CD4-positive, alpha-beta T cell (primary cell): ENCODE measurements around the gene SYT2. TPM values are rescaled to one million over a fixed set of nuclear protein-coding genes. Genes with fewer than 3 reads are reported as not detected.

ENCODE experiments used
- ATAC-seq: fragments of 200-7000 bp; cut with Tn5 transposase; one replicate; pipeline ENCODE4 v1.10.0; 2022; ENCODE audit warnings: mild to moderate bottlenecking; ENCODE audit not compliant: poor library complexity
- CTCF ChIA-PET: fragments of 350-600 bp; sonication (Branson Sonifier 250); formaldehyde crosslinking; loops from one replicate; lab custom pipeline; 2021; ENCODE audit warnings: antibody characterized with exemption, inconsistent platforms; lab: Charles Lee
- POLR2A ChIA-PET: fragments of 350-600 bp; sonication (Branson Sonifier 250); formaldehyde crosslinking; loops from one replicate; lab custom pipeline; 2021; ENCODE audit warnings: antibody characterized with exemption, inconsistent platforms; lab: Charles Lee
- DNase-seq, 14 experiments: peaks; one replicate each; pipeline ENCODE4 v3.0.0-alpha.2; 2013 to 2020; ENCODE audit warnings: mixed read lengths in 2 of 14
- H3K27ac ChIP-seq, 2 donors: one replicate each; pipeline versions ENCODE4 v1.5.1 to v1.7.0; 2013; ENCODE audit warnings: low read length in 2 of 2, low read depth in 1 of 2, mild to moderate bottlenecking in 1 of 2
- H3K27me3 ChIP-seq, 2 experiments: 1 replicate in 1 of 2; 2 replicates in 1 of 2; pipeline versions ENCODE4 v1.6.1 to v1.7.0; 2013; ENCODE audit warnings: low read length in 2 of 2, control low read depth in 1 of 2, mild to moderate bottlenecking in 1 of 2, moderate library complexity in 1 of 2; ENCODE audit not compliant: insufficient read depth in 2 of 2, control insufficient read depth in 1 of 2
- H3K36me3 ChIP-seq: one replicate; pipeline ENCODE4 v1.6.1; 2013; ENCODE audit warnings: low read length, control low read depth; ENCODE audit not compliant: insufficient read depth
- H3K4me1 ChIP-seq: one replicate; pipeline ENCODE4 v1.6.1; 2013; ENCODE audit warnings: low read length, control low read depth; ENCODE audit not compliant: insufficient read depth
- H3K4me3 ChIP-seq: one replicate; pipeline ENCODE4 v1.5.1; 2013; ENCODE audit warnings: mild to moderate bottlenecking, low read length, moderate library complexity
- H3K9me3 ChIP-seq, 2 experiments: 1 replicate in 1 of 2; 2 replicates in 1 of 2; pipeline versions ENCODE4 v1.6.1 to v1.7.0; 2013; ENCODE audit warnings: low read length in 2 of 2, mild to moderate bottlenecking in 2 of 2, control low read depth in 1 of 2, moderate library complexity in 1 of 2; ENCODE audit not compliant: control insufficient read depth in 1 of 2, insufficient read depth in 1 of 2
- H3K27ac Mint-ChIP-seq: one replicate; pipeline ENCODE4 v1.8.0; 2020; ENCODE audit warnings: mixed read lengths
- H3K27me3 Mint-ChIP-seq: one replicate; pipeline ENCODE4 v1.8.0; 2021; ENCODE audit warnings: mixed read lengths
- H3K36me3 Mint-ChIP-seq: one replicate; pipeline ENCODE4 v1.8.0; 2021; ENCODE audit warnings: low read depth, mixed read lengths
- H3K4me1 Mint-ChIP-seq: one replicate; pipeline ENCODE4 v1.8.0; 2021; ENCODE audit warnings: low read depth, mixed read lengths
- H3K4me3 Mint-ChIP-seq: one replicate; pipeline ENCODE4 v1.8.0; 2020; ENCODE audit warnings: mild to moderate bottlenecking, mixed read lengths
- H3K9me3 Mint-ChIP-seq: one replicate; pipeline ENCODE4 v1.8.0; 2020; ENCODE audit warnings: mixed read lengths
- intact Hi-C, 2 experiments: fragments of 100-400 bp; cut with DNase I in 1 of 2; cut with micrococcal nuclease in 1 of 2; formaldehyde crosslinking; loops; one replicate each; pipeline versions ENCODE4 v1.15.1 to v1.9.0; 2023 to 2025; cut with DNase I, micrococcal nuclease
- total RNA-seq, 174 experiments: library from RNA in 2 of 174; stranded (reverse) in 2 of 174; gene quantifications; one replicate each; pipeline ENCODE4 v1.2.3 and lab custom pipeline; 2021 to 2026
- TF ChIP-seq, protein P1 (sequence below): fragments of 200-600 bp; IDR thresholded peaks from one replicate; pipeline ENCODE4 v1.8.0; 2022; ENCODE audit warnings: antibody characterized with exemption, mild to moderate bottlenecking

The SYT2 gene
- total RNA-seq, 2 experiments from 2014 or later, result not detected

DNA sequence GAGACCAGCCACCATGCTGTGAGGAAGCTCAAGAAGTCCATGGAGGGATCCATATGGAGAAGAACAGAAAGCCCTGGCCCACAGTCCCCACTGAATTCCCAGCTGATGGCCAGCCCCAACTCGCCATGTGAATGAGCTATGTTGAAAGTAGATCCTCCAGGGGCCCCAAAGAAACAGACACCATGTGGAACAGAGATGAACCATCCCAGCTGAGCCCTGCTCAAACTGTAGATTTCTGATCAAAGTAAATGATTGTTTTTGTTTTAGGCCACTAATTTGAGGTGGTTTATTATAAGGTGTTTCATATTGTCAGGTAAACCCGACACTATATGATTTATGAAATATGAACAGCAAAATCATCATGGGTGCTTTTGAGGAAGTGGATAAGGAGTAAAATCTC is 32.8 kb downstream of the SYT2 start:
- H3K27me3 ChIP-seq, result peaks cover 6% of the 10 kb centered on the region in 2 experiments
- peaks cover 49% of the 10 kb centered on the region for H3K27me3 Mint-ChIP-seq
- intact Hi-C loops, result no loop called here

DNA sequence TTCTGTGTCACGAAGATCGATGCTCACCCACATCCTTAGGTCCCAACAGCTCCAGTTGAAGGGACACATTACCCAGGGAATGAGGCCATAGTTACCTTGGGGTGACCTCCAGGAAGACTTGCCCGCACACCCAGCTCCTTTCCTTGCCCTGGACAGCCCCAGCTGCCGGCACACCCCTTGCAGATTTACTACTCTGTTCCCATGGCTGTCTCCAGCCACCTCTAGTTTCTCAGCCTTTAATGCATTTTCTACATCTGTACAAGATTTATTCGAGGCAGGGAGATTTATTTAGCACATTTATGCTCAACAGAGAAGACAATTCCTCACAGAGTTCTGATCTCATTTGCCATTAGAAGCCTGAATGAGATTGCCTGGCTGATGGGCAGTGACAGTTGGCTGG is 36.7 kb downstream of the SYT2 start:
- H3K27ac Mint-ChIP-seq, result no peak overlapping the region
- H3K4me3 ChIP-seq, result no peak overlapping the region
- H3K36me3 Mint-ChIP-seq, result no peaks in the 10 kb centered on the region
- TF ChIP-seq, protein P1, sequence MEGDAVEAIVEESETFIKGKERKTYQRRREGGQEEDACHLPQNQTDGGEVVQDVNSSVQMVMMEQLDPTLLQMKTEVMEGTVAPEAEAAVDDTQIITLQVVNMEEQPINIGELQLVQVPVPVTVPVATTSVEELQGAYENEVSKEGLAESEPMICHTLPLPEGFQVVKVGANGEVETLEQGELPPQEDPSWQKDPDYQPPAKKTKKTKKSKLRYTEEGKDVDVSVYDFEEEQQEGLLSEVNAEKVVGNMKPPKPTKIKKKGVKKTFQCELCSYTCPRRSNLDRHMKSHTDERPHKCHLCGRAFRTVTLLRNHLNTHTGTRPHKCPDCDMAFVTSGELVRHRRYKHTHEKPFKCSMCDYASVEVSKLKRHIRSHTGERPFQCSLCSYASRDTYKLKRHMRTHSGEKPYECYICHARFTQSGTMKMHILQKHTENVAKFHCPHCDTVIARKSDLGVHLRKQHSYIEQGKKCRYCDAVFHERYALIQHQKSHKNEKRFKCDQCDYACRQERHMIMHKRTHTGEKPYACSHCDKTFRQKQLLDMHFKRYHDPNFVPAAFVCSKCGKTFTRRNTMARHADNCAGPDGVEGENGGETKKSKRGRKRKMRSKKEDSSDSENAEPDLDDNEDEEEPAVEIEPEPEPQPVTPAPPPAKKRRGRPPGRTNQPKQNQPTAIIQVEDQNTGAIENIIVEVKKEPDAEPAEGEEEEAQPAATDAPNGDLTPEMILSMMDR, result no peak
- no peaks in the 10 kb centered on the region for H3K4me1 ChIP-seq
- no peaks in the 10 kb centered on the region for H3K36me3 ChIP-seq
- no peak overlapping the region for H3K27ac ChIP-seq
- CTCF ChIA-PET, result no interaction called here
- H3K4me1 Mint-ChIP-seq, result no peaks in the 10 kb centered on the region
- peaks cover 5 to 7% of the 10 kb centered on the region in 2 experiments for H3K9me3 ChIP-seq
- H3K27me3 Mint-ChIP-seq, result peaks cover 24% of the 10 kb centered on the region
- ATAC-seq, result no peak
- POLR2A ChIA-PET, result no interaction called here
- H3K4me3 Mint-ChIP-seq, result no peak overlapping the region
- peaks cover 4% of the 10 kb centered on the region for H3K9me3 Mint-ChIP-seq
- DNase-seq, result no peak
- intact Hi-C loops, result no loop called here
- no peaks in the 10 kb centered on the region for H3K27me3 ChIP-seq

More for the DNA sequence above, 32.8 kb downstream of the SYT2 start:
- Mint-ChIP-seq H3K4me3 (no peak overlapping the region), H3K36me3 (no peaks in the 10 kb centered on the region), H3K4me1 (no peaks in the 10 kb centered on the region), H3K27ac (no peak overlapping the region), H3K9me3 (peaks cover 7% of the 10 kb centered on the region)
- CTCF ChIA-PET, result no interaction called here
- Histone ChIP-seq H3K9me3 (peaks cover 5 to 18% of the 10 kb centered on the region in 2 experiments), H3K4me1 (no peaks in the 10 kb centered on the region), H3K36me3 (no peaks in the 10 kb centered on the region), H3K4me3 (no peak overlapping the region), H3K27ac (no peak overlapping the region)
- DNase-seq (no peak), ATAC-seq (no peak)
- TF ChIP-seq, protein P1, result no peak
- POLR2A ChIA-PET, result no interaction called here

- Mint-ChIP-seq H3K27ac (no peak overlapping the region), H3K9me3 (no peaks in the 10 kb centered on the region), H3K4me1 (no peaks in the 10 kb centered on the region), H3K36me3 (no peaks in the 10 kb centered on the region), H3K4me3 (no peak overlapping the region), H3K27me3 (peaks cover 19% of the 10 kb centered on the region)
- Histone ChIP-seq H3K27ac (no peak overlapping the region), H3K4me3 (no peak overlapping the region), H3K27me3 (no peaks in the 10 kb centered on the region), H3K9me3 (no peaks in the 10 kb centered on the region), H3K4me1 (no peaks in the 10 kb centered on the region), H3K36me3 (no peaks in the 10 kb centered on the region)
- ChIA-PET CTCF (interaction anchor here (0.6 kb wide), 1 partner anchor 183 kb away, joined by 3 read pairs; no protein-coding TSS in a partner anchor), POLR2A (no interaction called here)
- TF ChIP-seq, protein P1, result no peak
- DNase-seq (no peak), ATAC-seq (no peak)
- intact Hi-C loops, result no loop called here
These were observed 38.9 kb downstream of the SYT2 start for GRCh38 chr1:202671399-202671798.
